Erythroblast (primary cell): ENCODE data around the gene MAP1LC3A.

Experiments
- DNase-seq, 2 experiments: peaks; one replicate each; lab custom pipeline; 2025; lab: John Stamatoyannopoulos, UW
- GATA1 ChIP-seq: IDR thresholded peaks from 2 replicates; pipeline ENCODE4 v1.6.1; 2011; ENCODE audit warnings: low read depth, mild to moderate bottlenecking, control low read depth, low read length, moderate library complexity
- POLR2A ChIP-seq: IDR thresholded peaks from 2 replicates; pipeline ENCODE4 v1.6.1; 2011; ENCODE audit warnings: mild to moderate bottlenecking, low read length

The MAP1LC3A gene

GRCh38 chr20:34579979-34580940, 21.7 kb downstream of the MAP1LC3A start:
- TF ChIP-seq POLR2A (no peak), GATA1 (no peak)
- no peak for DNase-seq

DNA sequence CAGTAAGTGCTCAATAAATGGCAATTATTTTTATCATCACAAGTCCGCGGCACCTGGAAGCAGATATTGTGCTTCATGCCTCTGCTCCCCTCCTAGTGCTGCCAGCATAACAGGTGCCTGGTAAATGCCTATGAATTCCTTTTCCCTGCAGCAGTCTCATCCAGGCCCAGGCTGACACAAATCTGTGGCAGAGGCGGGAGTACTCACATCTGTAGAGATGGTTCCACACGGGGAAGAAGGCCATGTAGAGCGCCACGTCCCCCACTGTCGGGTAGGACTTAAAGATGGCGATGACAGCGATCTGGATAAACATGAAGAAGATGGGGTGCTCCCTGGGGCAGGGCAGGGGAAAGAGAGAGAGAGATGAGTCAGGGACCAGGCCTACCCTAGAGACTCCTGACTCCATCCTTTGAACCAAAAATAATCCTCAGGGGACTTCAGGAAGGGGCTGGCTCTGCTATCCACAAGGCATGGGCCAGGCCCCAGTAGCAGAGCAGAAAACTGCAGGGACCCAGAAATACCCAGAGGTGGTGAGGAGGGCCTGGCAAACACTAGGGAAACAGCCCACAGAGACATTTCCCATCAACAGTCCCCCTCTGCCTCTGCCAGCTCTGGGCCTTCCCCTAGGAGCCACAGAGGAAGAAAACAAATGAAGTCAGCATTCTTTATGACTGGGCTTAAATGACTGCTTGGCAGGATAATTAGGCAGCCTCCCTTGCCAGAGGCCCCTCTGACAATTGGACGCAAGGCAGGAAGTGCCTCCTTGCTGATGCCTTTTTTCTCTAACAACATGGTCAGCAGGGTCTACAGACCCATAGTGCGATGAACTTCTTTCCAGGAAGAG, 23.0 kb downstream of the MAP1LC3A start:
- no peak for DNase-seq
- TF ChIP-seq POLR2A (no peak), GATA1 (no peak)

DNA sequence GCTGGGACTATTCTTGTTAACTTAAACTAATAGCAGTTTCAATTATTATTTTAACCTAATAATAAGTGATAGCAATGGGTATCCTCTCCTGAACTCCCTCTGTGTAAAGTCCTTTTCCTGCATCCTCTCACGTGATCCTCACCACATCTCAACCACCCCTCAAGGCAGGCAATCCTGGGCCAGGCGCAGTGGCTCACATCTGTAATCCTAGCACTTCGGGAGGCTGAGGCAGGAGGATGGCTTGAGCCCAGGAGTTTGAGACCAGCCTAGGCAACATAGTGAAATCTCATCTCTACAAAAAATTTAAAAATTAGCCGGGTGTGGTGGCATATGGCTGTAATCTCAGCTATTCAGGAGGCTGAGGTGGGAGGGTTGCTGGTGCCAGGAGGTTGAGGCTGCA, 23.7 kb downstream of the MAP1LC3A start:
- no peak for DNase-seq
- TF ChIP-seq POLR2A, result no peak
- no peak for TF ChIP-seq GATA1

- TF ChIP-seq GATA1 (no peak), POLR2A (no peak)
- no peak for DNase-seq
Measured at GRCh38 chr20:34582911-34583310, 24.4 kb downstream of the MAP1LC3A start.

GRCh38 chr20:34583544-34583943, 25.0 kb downstream of the MAP1LC3A start:
- no peak for DNase-seq
- TF ChIP-seq POLR2A (no peak), GATA1 (no peak)

- DNase-seq, result no peak
Measured at GRCh38 chr20:34585019-34585418, 26.5 kb downstream of the MAP1LC3A start.

GRCh38 chr20:34586488-34587163, 28.1 kb downstream of the MAP1LC3A start:
- no peak for DNase-seq
- TF ChIP-seq GATA1, result no peak
- TF ChIP-seq POLR2A, result no peak

More at GRCh38 chr20:34585019-34585418, 26.5 kb downstream of the MAP1LC3A start:
- no peak for TF ChIP-seq GATA1
- no peak for TF ChIP-seq POLR2A

- no peak for DNase-seq
- TF ChIP-seq POLR2A (no peak), GATA1 (no peak)
Measured at GRCh38 chr20:34595377-34596184, 37.1 kb downstream of the MAP1LC3A start.

- TF ChIP-seq GATA1, result no peak
- no peak for DNase-seq
Measured at GRCh38 chr20:34600892-34601653, 42.6 kb downstream of the MAP1LC3A start.

DNA sequence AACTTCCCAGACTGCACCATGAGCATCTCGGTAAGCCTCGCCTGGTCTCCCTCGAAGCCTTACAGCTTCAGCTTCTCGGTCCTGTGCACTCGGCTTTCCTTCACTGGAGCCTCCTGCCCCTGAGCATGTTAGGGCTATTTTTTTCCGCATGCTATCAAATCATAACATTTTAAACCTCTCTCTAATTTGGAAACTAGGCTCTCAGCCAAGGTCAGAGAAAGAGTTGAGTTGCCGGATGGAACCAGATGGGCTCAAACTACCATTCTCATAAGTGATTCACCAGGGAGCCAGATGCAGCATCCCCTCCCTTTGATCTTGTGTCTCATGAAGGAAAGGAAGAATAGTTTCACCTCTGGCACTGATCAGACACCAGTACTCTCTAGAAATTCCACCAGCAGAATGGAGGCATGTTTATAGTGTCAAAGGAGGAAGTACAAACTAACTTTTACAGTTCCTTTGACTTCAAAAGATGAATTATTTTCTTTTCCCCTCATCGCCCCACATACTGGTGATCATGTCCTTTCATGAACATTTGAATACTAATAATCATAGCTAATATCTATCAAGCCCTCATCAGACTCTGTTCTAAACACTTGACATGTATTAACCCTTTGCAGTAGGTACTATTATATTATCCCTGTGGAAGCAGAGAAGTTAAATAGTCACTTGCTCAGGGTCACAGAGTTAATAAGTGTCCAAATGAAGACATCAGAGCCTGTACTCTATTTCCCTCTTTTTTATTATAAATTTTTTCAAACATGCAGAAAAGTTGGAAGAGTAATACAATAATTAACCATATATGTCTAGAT, 46.7 kb downstream of the MAP1LC3A start:
- DNase-seq, result no peak
- TF ChIP-seq GATA1, result no peak

DNA sequence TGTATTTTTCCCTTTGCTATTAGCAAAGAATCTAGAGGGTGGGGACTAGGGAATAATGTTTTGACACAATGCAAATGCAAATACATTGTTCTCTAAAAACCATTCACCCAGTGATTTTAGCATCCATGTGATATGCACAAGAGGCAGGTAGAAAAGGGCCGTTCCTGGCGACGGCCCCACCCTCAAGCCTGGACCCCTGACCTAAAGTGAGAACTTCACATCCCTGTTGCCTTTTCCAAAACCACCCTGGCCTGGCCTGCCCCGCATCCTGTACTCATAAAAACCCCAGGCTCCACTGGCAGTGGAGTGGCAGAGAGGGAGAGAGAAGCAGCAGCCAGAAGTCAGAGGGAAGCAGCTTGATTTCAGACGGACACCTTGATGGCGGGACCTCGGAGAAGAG, 48.5 kb downstream of the MAP1LC3A start:
- TF ChIP-seq GATA1 (no peak), POLR2A (no peak)

More for the DNA sequence above, 48.5 kb downstream of the MAP1LC3A start:
- DNase-seq, result no peak
